Measurements from ENCODE around the gene RGS14. TPM values are rescaled to one million over a fixed set of nuclear protein-coding genes. Genes with fewer than 3 reads are reported as not detected.

RGS14 gene
- total and polyA plus RNA-seq, 2 donors (not counting 3 experiments of a cell fraction or from before 2014, with no cell fraction given): 4.3 to 7.3 TPM

DNA sequence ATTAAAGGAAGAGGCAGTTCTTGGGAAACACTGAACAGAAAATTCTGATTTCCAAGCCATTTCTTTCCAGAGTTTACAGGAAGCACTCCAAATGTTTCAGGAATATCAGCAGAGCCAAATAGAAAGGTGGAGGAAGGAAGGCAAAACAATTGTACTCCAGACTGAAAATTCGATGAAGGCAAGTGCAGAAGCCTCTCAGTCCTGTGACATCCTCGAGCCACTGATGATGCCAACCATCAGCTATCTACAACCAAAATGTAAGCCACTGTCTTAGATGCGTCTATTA lies 8.4 kb upstream of the RGS14 start:
- TF ChIP-seq POLR2A (IDR thresholded peaks at IDR 0.05; ENCODE audit: low read depth, low read length) (no peak), EZH2 (IDR thresholded peaks at IDR 0.05; ENCODE audit: borderline replicate concordance, low read depth, low read length, severe bottlenecking) (no peak), MYC (IDR thresholded peaks at IDR 0.05; ENCODE audit: low read depth, low read length) (no peak), GATA2 (IDR thresholded peaks at IDR 0.05; ENCODE audit: insufficient read depth, insufficient read length, low read depth, low read length) (no peak), JUN (IDR thresholded peaks at IDR 0.05; ENCODE audit: borderline replicate concordance, insufficient read depth, insufficient read length, low read depth) (no peak), POLR2AphosphoS5 (IDR thresholded peaks at IDR 0.05; ENCODE audit: insufficient read depth, low read depth, low read length) (no peak), FOS (IDR thresholded peaks at IDR 0.05; ENCODE audit: borderline replicate concordance, insufficient read depth, low read length) (no peak)
- TF ChIP-seq, protein P1, sequence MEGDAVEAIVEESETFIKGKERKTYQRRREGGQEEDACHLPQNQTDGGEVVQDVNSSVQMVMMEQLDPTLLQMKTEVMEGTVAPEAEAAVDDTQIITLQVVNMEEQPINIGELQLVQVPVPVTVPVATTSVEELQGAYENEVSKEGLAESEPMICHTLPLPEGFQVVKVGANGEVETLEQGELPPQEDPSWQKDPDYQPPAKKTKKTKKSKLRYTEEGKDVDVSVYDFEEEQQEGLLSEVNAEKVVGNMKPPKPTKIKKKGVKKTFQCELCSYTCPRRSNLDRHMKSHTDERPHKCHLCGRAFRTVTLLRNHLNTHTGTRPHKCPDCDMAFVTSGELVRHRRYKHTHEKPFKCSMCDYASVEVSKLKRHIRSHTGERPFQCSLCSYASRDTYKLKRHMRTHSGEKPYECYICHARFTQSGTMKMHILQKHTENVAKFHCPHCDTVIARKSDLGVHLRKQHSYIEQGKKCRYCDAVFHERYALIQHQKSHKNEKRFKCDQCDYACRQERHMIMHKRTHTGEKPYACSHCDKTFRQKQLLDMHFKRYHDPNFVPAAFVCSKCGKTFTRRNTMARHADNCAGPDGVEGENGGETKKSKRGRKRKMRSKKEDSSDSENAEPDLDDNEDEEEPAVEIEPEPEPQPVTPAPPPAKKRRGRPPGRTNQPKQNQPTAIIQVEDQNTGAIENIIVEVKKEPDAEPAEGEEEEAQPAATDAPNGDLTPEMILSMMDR (IDR thresholded peaks at IDR 0.05; ENCODE audit: extremely low read depth in 1 of 2, insufficient read depth in 1 of 2, low read depth in 1 of 2, low read length in 2 of 2): no peak
- TF ChIP-seq, protein P2, sequence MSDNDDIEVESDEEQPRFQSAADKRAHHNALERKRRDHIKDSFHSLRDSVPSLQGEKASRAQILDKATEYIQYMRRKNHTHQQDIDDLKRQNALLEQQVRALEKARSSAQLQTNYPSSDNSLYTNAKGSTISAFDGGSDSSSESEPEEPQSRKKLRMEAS (IDR thresholded peaks at IDR 0.05; ENCODE audit: insufficient read depth, insufficient read length): no peak
- Histone ChIP-seq H3K27me3 (ENCODE audit: control insufficient read depth in 2 of 2, insufficient read depth in 2 of 2, low read length in 2 of 2) (no peaks in the 10 kb centered on the region), H3K9ac (replicated peaks; ENCODE audit: extremely low read depth, insufficient read depth, low read length) (no peak overlapping the region), H3K4me1 (ENCODE audit: control insufficient read depth, extremely low read depth, insufficient read depth, low read length) (peaks cover 21% of the 10 kb centered on the region), H3K4me2 (ENCODE audit: insufficient read depth, low read length) (no peak overlapping the region), H3K4me3 (replicated peaks in 1 of 3; ENCODE audit: insufficient read depth in 1 of 3, low read depth in 1 of 3, low read length in 3 of 3) (no peak overlapping the region), H4K20me1 (replicated peaks; ENCODE audit: control insufficient read depth, extremely low read depth, insufficient read depth, low read length) (no peaks in the 10 kb centered on the region), H3K27ac (ENCODE audit: insufficient read depth, low read depth, low read length) (no peak overlapping the region), H2AFZ (ENCODE audit: low read depth, low read length) (no peak overlapping the region), H3K79me2 (ENCODE audit: control insufficient read depth, insufficient read depth, low read length) (peaks cover 55% of the 10 kb centered on the region), H3K36me3 (ENCODE audit: control insufficient read depth in 2 of 2, extremely low read depth in 1 of 2, insufficient read depth in 2 of 2, low read length in 2 of 2) (peaks cover 2 to 4% of the 10 kb centered on the region in 2 experiments), H3K9me3 (replicated peaks; ENCODE audit: control insufficient read depth, insufficient read depth, low read length) (no peaks in the 10 kb centered on the region), H3K9me1 (replicated peaks; ENCODE audit: control insufficient read depth, extremely low read depth, insufficient read depth, low read length) (no peaks in the 10 kb centered on the region)
- CTCF ChIA-PET: interaction anchor here (0.6 to 1.0 kb wide), 3 partner anchors 33 to 237 kb away, joined by 3 to 4 read pairs (median 3); no protein-coding TSS in a partner anchor
- FAIRE-seq (no peak), DNase-seq (ENCODE audit: low read depth, low spot score) (no peak)
- intact Hi-C loops (cut with micrococcal nuclease): no loop called here
- BruUV-seq (replicated peaks): no TSS peak
- POLR2A ChIA-PET: no interaction called here
- dilution Hi-C loops (cut with MboI; ENCODE audit: extremely low pct_ligation_motif_present, low sequenced_read_pairs): no loop called here
